ENCODE data around the gene DNAH12. TPM values are rescaled to one million over a fixed set of nuclear protein-coding genes. Genes with fewer than 3 reads are reported as not detected.
A peak's percentile ranks its signal among the peaks of the same experiment; 100 is the strongest.

The DNAH12 gene
- total and polyA plus RNA-seq, 2 of the 13 experiments (the other 11 are each of a cell fraction or from before 2014, with no cell fraction given): 0.11 TPM

DNA sequence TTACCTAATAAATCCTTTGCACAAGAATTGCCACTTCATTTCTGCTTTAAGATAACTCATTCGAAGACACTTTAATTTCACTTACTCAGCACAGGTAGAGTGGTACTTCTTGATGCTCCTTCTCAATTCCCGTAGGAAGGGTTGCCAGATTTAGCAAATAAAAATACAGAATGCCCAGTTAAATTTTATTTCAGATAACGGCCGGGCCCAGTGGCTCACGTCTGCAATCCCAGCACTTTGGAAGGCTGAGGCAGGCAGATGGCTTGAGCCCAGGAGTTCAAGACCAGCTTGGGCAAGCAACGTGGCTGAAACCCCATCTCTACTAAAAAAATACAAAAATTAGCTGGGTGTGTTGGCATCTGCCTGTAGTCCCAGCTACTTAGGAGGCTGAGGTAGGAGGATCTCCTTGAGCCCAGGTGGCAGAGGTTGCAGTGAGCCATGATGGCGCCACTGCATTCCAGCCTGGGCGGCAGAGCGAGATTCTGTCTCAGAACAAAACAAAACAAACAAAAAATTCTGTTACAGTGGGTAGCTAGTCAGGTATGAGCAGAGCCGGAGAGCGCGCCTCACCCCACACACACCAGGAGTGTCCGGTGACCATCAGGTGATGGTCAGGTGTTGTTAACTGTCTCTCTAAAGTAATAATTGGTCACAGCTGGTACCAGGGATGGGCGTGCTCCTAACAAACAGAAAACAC, 92.8 kb downstream of the DNAH12 start (continued):
- TF ChIP-seq, protein P1, sequence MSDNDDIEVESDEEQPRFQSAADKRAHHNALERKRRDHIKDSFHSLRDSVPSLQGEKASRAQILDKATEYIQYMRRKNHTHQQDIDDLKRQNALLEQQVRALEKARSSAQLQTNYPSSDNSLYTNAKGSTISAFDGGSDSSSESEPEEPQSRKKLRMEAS (IDR thresholded peaks at IDR 0.05): 0 out of 2 replicates have a peak, but pooled peaks have one; percentile 2
- TF ChIP-seq HNRNPUL1 (IDR thresholded peaks at IDR 0.05; ENCODE audit: low read depth, low read length) (no peak), ZNF589 (CRISPR knock-in tag; conservative IDR thresholded peaks at IDR 0.05) (no peak), ISX (CRISPR knock-in tag; conservative IDR thresholded peaks at IDR 0.05) (0 out of 2 replicates have a peak, but pooled peaks have one; percentile 25), ZNF614 (CRISPR knock-in tag; IDR thresholded peaks at IDR 0.05; ENCODE audit: borderline replicate concordance) (peak; percentile 5; the same call in 1 of the 2 replicates), CAMTA2 (CRISPR knock-in tag; IDR thresholded peaks at IDR 0.05; ENCODE audit: borderline replicate concordance) (no peak), ZNF841 (CRISPR knock-in tag; IDR thresholded peaks at IDR 0.05; ENCODE audit: borderline replicate concordance) (no peak), ZNF761 (CRISPR knock-in tag; conservative IDR thresholded peaks at IDR 0.05) (no peak), MIER2 (CRISPR knock-in tag; IDR thresholded peaks at IDR 0.05) (no peak), POGZ (CRISPR knock-in tag; IDR thresholded peaks at IDR 0.05) (no peak; the same call in 1 of the 2 replicates), HHEX (CRISPR knock-in tag; IDR thresholded peaks at IDR 0.05) (no peak), RFXAP (CRISPR knock-in tag; IDR thresholded peaks at IDR 0.05; ENCODE audit: borderline replicate concordance) (no peak), KDM5A (IDR thresholded peaks at IDR 0.05; ENCODE audit: borderline replicate concordance, low read length) (no peak), HDAC1 (CRISPR knock-in tag; IDR thresholded peaks at IDR 0.05) (0 out of 2 replicates have a peak, but pooled peaks have one; percentile 11), MXD4 (CRISPR knock-in tag; IDR thresholded peaks at IDR 0.05) (no peak), BORCS8-MEF2B (CRISPR knock-in tag; IDR thresholded peaks at IDR 0.05) (no peak), XBP1 (CRISPR knock-in tag; IDR thresholded peaks at IDR 0.05) (no peak), ZNF331 (CRISPR knock-in tag; IDR thresholded peaks at IDR 0.05) (0 out of 2 replicates have a peak, but pooled peaks have one; percentile 3), ZNF644 (CRISPR knock-in tag; IDR thresholded peaks at IDR 0.05; ENCODE audit: low read depth) (0 out of 2 replicates have a peak, but pooled peaks have one; percentile 27)
- TF ChIP-seq, protein P2, sequence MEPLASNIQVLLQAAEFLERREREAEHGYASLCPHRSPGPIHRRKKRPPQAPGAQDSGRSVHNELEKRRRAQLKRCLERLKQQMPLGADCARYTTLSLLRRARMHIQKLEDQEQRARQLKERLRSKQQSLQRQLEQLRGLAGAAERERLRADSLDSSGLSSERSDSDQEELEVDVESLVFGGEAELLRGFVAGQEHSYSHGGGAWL (CRISPR knock-in tag; IDR thresholded peaks at IDR 0.05): no peak
- TF ChIP-seq, protein P3, sequence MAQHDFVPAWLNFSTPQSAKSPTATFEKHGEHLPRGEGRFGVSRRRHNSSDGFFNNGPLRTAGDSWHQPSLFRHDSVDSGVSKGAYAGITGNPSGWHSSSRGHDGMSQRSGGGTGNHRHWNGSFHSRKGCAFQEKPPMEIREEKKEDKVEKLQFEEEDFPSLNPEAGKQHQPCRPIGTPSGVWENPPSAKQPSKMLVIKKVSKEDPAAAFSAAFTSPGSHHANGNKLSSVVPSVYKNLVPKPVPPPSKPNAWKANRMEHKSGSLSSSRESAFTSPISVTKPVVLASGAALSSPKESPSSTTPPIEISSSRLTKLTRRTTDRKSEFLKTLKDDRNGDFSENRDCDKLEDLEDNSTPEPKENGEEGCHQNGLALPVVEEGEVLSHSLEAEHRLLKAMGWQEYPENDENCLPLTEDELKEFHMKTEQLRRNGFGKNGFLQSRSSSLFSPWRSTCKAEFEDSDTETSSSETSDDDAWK (CRISPR knock-in tag; IDR thresholded peaks at IDR 0.05): no peak
- TF ChIP-seq, protein P4, sequence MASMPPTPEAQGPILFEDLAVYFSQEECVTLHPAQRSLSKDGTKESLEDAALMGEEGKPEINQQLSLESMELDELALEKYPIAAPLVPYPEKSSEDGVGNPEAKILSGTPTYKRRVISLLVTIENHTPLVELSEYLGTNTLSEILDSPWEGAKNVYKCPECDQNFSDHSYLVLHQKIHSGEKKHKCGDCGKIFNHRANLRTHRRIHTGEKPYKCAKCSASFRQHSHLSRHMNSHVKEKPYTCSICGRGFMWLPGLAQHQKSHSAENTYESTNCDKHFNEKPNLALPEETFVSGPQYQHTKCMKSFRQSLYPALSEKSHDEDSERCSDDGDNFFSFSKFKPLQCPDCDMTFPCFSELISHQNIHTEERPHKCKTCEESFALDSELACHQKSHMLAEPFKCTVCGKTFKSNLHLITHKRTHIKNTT (CRISPR knock-in tag; IDR thresholded peaks at IDR 0.05): 0 out of 2 replicates have a peak, but pooled peaks have one; percentile 46
- TF ChIP-seq, protein P5, sequence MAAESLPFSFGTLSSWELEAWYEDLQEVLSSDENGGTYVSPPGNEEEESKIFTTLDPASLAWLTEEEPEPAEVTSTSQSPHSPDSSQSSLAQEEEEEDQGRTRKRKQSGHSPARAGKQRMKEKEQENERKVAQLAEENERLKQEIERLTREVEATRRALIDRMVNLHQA (CRISPR knock-in tag; IDR thresholded peaks at IDR 0.05): no peak
- TF ChIP-seq, protein P6, sequence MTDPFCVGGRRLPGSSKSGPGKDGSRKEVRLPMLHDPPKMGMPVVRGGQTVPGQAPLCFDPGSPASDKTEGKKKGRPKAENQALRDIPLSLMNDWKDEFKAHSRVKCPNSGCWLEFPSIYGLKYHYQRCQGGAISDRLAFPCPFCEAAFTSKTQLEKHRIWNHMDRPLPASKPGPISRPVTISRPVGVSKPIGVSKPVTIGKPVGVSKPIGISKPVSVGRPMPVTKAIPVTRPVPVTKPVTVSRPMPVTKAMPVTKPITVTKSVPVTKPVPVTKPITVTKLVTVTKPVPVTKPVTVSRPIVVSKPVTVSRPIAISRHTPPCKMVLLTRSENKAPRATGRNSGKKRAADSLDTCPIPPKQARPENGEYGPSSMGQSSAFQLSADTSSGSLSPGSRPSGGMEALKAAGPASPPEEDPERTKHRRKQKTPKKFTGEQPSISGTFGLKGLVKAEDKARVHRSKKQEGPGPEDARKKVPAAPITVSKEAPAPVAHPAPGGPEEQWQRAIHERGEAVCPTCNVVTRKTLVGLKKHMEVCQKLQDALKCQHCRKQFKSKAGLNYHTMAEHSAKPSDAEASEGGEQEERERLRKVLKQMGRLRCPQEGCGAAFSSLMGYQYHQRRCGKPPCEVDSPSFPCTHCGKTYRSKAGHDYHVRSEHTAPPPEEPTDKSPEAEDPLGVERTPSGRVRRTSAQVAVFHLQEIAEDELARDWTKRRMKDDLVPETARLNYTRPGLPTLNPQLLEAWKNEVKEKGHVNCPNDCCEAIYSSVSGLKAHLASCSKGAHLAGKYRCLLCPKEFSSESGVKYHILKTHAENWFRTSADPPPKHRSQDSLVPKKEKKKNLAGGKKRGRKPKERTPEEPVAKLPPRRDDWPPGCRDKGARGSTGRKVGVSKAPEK (CRISPR knock-in tag; IDR thresholded peaks at IDR 0.05; ENCODE audit: borderline replicate concordance): no peak

Measured in HepG2 (cell line).